Measurements from ENCODE around the gene PODN. TPM values are rescaled to one million over a fixed set of nuclear protein-coding genes. Genes with fewer than 3 reads are reported as not detected.
A peak's percentile ranks its signal among the peaks of the same experiment; 100 is the strongest.

PODN gene
- total RNA-seq, 3 donors from 2014 or later = 5.8 to 69.2 (median 18.1) TPM

- no peak overlapping the region for H3K4me3 ChIP-seq
- no peak for TF ChIP-seq CTCF (IDR thresholded peaks at IDR 0.05)
- no peak for DNase-seq
- no peaks in the 10 kb centered on the region for H3K9me3 ChIP-seq
- no peak for ATAC-seq
- H3K36me3 ChIP-seq (ENCODE audit: low read depth) = no peaks in the 10 kb centered on the region
- no peaks in the 10 kb centered on the region for H3K4me1 ChIP-seq (ENCODE audit: low read depth)
- intact Hi-C loops (cut with DNase I, micrococcal nuclease) = no loop called here
These were observed 30.3 kb upstream of the PODN start for GRCh38 chr1:53031732-53032131.

GRCh38 chr1:53037159-53037558, 24.9 kb upstream of the PODN start:
- Histone ChIP-seq H3K4me1 (ENCODE audit: low read depth) (no peaks in the 10 kb centered on the region), H3K9me3 (no peaks in the 10 kb centered on the region), H3K4me3 (no peak overlapping the region), H3K36me3 (ENCODE audit: low read depth) (no peaks in the 10 kb centered on the region)
- no peak for DNase-seq
- intact Hi-C loops (cut with DNase I, micrococcal nuclease) = no loop called here
- ATAC-seq = no peak
- TF ChIP-seq CTCF (IDR thresholded peaks at IDR 0.05) = no peak

GRCh38 chr1:53038566-53038965, 23.4 kb upstream of the PODN start:
- H3K4me3 ChIP-seq = no peak overlapping the region
- TF ChIP-seq CTCF (IDR thresholded peaks at IDR 0.05) = no peak
- no peaks in the 10 kb centered on the region for H3K36me3 ChIP-seq (ENCODE audit: low read depth)
- DNase-seq (no peak), ATAC-seq (no peak)
- intact Hi-C loops (cut with DNase I, micrococcal nuclease) = no loop called here
- no peaks in the 10 kb centered on the region for H3K9me3 ChIP-seq
- no peaks in the 10 kb centered on the region for H3K4me1 ChIP-seq (ENCODE audit: low read depth)

GRCh38 chr1:53043271-53043670, 18.7 kb upstream of the PODN start:
- no peaks in the 10 kb centered on the region for H3K4me1 ChIP-seq (ENCODE audit: low read depth)
- no peak overlapping the region for H3K4me3 ChIP-seq
- no peaks in the 10 kb centered on the region for H3K9me3 ChIP-seq
- no peak for DNase-seq
- intact Hi-C loops (cut with DNase I, micrococcal nuclease) = no loop called here
- H3K36me3 ChIP-seq (ENCODE audit: low read depth) = no peaks in the 10 kb centered on the region
- no peak for ATAC-seq
- no peak for TF ChIP-seq CTCF (IDR thresholded peaks at IDR 0.05)

GRCh38 chr1:53044926-53045325, 17.1 kb upstream of the PODN start:
- Histone ChIP-seq H3K36me3 (ENCODE audit: low read depth) (no peaks in the 10 kb centered on the region), H3K4me1 (ENCODE audit: low read depth) (no peaks in the 10 kb centered on the region), H3K4me3 (no peak overlapping the region), H3K9me3 (no peaks in the 10 kb centered on the region)
- DNase-seq = no peak
- intact Hi-C loops (cut with DNase I, micrococcal nuclease) = no loop called here
- no peak for ATAC-seq
- TF ChIP-seq CTCF (IDR thresholded peaks at IDR 0.05) = no peak

GRCh38 chr1:53046930-53047329, 15.1 kb upstream of the PODN start:
- Histone ChIP-seq H3K36me3 (ENCODE audit: low read depth) (no peaks in the 10 kb centered on the region), H3K9me3 (no peaks in the 10 kb centered on the region), H3K4me1 (ENCODE audit: low read depth) (no peaks in the 10 kb centered on the region), H3K4me3 (no peak overlapping the region)
- ATAC-seq = peak; percentile 51
- no peak for DNase-seq
- TF ChIP-seq CTCF (IDR thresholded peaks at IDR 0.05) = no peak
- intact Hi-C loops (cut with DNase I, micrococcal nuclease) = no loop called here
